Mucosa of descending colon (tissue), 3 donors: ENCODE measurements around the gene UBALD1. TPM values are rescaled to one million over a fixed set of nuclear protein-coding genes. Genes with fewer than 3 reads are reported as not detected.

Source experiments
- ATAC-seq: fragments of 200-7000 bp; cut with Tn5 transposase; one replicate; pipeline ENCODE4 v1.9.1; 2020; ENCODE audit warnings: mild to moderate bottlenecking, moderate library complexity
- DNase-seq, 3 donors: peaks; one replicate each; pipeline ENCODE4 v3.0.0-alpha.2; 2020
- H3K36me3 ChIP-seq: fragments of 200-600 bp; one replicate; pipeline ENCODE4 v1.8.0; 2021; ENCODE audit warnings: low read depth, mild to moderate bottlenecking
- H3K4me1 ChIP-seq: fragments of 200-600 bp; one replicate; pipeline ENCODE4 v1.8.0; 2021; ENCODE audit warnings: low read depth, mild to moderate bottlenecking
- H3K4me3 ChIP-seq: fragments of 200-600 bp; one replicate; pipeline ENCODE4 v1.8.0; 2021; ENCODE audit warnings: mild to moderate bottlenecking
- H3K9me3 ChIP-seq: fragments of 200-600 bp; one replicate; pipeline ENCODE4 v1.8.0; 2021; ENCODE audit warnings: mild to moderate bottlenecking
- intact Hi-C, 2 donors: fragments of 100-400 bp; cut with DNase I in 1 of 2; cut with micrococcal nuclease in 1 of 2; formaldehyde crosslinking; loops; one replicate each; pipeline versions ENCODE4 v1.11.0 to v1.11.1; 2022; cut with DNase I, micrococcal nuclease
- total RNA-seq, 3 donors: library from RNA; stranded (reverse); fragmentation: NEBNext Ultra II Directional in 2 of 3; extraction: Animal tissue kit (Norgen Biotek cat#: 25700) in 2 of 3; gene quantifications; one replicate each; pipeline versions ENCODE4 v1.2.1 to v1.2.4, GENCODE V29; 2021 to 2023
- TF ChIP-seq, protein P1 (sequence below): fragments of 200-600 bp; IDR thresholded peaks from one replicate; pipeline ENCODE4 v1.8.0; 2022; ENCODE audit warnings: antibody characterized with exemption, mild to moderate bottlenecking
- donor health status: DM: no; HTN: no; CAD: no; lungs with moderate emphysema.
- donor health status: DM: no; HTN: no; CAD: no.
- donor health status: DM: no; HTN: yes; CAD: no.

Gene UBALD1
- total RNA-seq, 3 donors from 2014 or later = 21.3 to 38.8 (median 22.5) TPM

DNA sequence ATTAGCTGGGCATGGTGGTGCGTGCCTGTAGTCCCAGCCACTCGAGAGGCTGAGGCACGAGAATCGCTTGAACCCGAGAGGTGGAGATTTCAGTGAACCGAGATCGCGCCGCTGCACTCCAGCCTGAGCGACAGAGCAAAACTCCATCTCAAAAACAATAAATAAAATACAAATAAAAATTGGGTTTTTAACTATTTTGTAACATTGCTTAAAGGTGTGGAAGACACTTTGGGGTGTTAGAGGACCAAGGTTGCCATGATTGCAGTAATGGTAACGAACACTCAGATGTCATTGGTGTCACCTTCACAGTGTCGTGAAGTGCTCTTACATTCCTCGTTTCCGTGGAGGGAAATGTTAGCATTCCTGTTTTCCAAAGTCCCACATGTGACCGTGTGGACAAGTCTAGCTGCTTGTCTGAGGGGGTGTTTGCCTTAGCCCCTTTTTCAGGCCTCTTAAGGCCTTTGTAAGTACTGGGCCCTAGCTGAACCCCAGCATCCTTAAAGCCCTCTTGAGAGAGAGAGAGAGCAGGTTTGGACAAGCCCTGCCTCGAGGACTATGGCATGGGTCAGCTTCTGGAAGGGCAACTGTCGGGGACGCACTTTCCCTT, 49.9 kb downstream of the UBALD1 start:
- DNase-seq = no peak
- Histone ChIP-seq H3K36me3 (no peaks in the 10 kb centered on the region), H3K4me1 (no peaks in the 10 kb centered on the region), H3K4me3 (no peak overlapping the region), H3K9me3 (no peaks in the 10 kb centered on the region)
- intact Hi-C loops = no loop called here
- ATAC-seq = no peak
- TF ChIP-seq, protein P1, sequence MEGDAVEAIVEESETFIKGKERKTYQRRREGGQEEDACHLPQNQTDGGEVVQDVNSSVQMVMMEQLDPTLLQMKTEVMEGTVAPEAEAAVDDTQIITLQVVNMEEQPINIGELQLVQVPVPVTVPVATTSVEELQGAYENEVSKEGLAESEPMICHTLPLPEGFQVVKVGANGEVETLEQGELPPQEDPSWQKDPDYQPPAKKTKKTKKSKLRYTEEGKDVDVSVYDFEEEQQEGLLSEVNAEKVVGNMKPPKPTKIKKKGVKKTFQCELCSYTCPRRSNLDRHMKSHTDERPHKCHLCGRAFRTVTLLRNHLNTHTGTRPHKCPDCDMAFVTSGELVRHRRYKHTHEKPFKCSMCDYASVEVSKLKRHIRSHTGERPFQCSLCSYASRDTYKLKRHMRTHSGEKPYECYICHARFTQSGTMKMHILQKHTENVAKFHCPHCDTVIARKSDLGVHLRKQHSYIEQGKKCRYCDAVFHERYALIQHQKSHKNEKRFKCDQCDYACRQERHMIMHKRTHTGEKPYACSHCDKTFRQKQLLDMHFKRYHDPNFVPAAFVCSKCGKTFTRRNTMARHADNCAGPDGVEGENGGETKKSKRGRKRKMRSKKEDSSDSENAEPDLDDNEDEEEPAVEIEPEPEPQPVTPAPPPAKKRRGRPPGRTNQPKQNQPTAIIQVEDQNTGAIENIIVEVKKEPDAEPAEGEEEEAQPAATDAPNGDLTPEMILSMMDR = no peak

DNA sequence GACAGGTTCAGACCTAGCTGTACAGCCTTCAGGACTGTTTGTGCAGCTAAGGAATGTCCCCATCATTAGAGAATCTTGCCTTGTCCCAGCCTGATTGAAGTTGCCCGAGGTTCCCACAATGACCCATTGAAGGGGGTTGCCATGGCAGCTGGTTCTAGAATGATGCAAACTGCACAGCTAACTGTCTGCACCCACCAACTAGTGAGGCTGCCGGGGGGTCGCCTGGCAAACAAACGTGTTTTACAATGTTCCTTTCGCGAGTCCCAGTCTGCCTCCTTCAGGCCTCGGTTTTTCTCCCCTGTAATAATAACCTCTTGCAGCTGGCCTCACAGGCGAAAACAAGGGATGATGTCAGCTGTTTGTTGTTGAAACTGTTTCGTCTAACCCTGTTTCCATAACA, 53.1 kb downstream of the UBALD1 start:
- H3K4me1 ChIP-seq = no peaks in the 10 kb centered on the region
- DNase-seq (no peak), ATAC-seq (no peak)
- no peak overlapping the region for H3K4me3 ChIP-seq
- intact Hi-C loops = no loop called here
- H3K36me3 ChIP-seq = no peaks in the 10 kb centered on the region
- H3K9me3 ChIP-seq = no peaks in the 10 kb centered on the region
- TF ChIP-seq, protein P1 = no peak

Other genes starting within 250 kb of the UBALD1 start
- 1 to 10 TPM in 2 of 3 donors, under 1 TPM in 1; 0.93 to 8.4 (median 5.1) TPM for gene VASN, start 243.0 kb downstream of the UBALD1 start, total RNA-seq
- gene CORO7, start 198.3 kb downstream of the UBALD1 start, total RNA-seq = 10 to 100 TPM; 40.0 to 61.2 (median 49.1) TPM
- 10 to 100 TPM; 47.0 to 58.3 (median 54.8) TPM for gene DNAJA3, start 189.0 kb downstream of the UBALD1 start, total RNA-seq
- 10 to 100 TPM; 32.4 to 48.9 (median 38.4) TPM for gene NMRAL1, start 140.3 kb downstream of the UBALD1 start, total RNA-seq
- gene HMOX2, start 138.5 kb downstream of the UBALD1 start, total RNA-seq = 10 to 100 TPM; 36.0 to 52.7 (median 49.3) TPM
- 10 to 100 TPM; 16.9 to 23.5 (median 19.6) TPM for gene CDIP1, start 76.1 kb downstream of the UBALD1 start, total RNA-seq
- gene C16orf96, start 58.5 kb downstream of the UBALD1 start, total RNA-seq = not detected
- gene MGRN1, start 9.9 kb upstream of the UBALD1 start, total RNA-seq = 10 to 100 TPM; 72.3 to 80.2 (median 77.0) TPM
- gene NUDT16L1, start 78.7 kb upstream of the UBALD1 start, total RNA-seq = 10 to 100 TPM; 28.3 to 47.8 (median 40.4) TPM
- 10 to 100 TPM; 18.2 to 32.3 (median 21.3) TPM for gene ANKS3, start 119.4 kb upstream of the UBALD1 start, total RNA-seq
- gene DNAAF8, start 119.6 kb upstream of the UBALD1 start, total RNA-seq = 1 to 10 TPM in 1 of 3 donors, under 1 TPM in 2; 0.22 to 1.8 (median 0.98) TPM
- gene ZNF500, start 152.3 kb upstream of the UBALD1 start, total RNA-seq = 10 to 100 TPM; 11.0 to 22.9 (median 18.8) TPM
- 1 to 10 TPM in 1 of 3 donors, not detected in 2; 1.1 TPM for gene SEPTIN12, start 173.5 kb upstream of the UBALD1 start, total RNA-seq
- gene SMIM22, start 180.5 kb upstream of the UBALD1 start, total RNA-seq = 100 to 1,000 TPM; 208 to 573 (median 395) TPM
- gene ROGDI, start 187.7 kb upstream of the UBALD1 start, total RNA-seq = 10 to 100 TPM; 18.5 to 40.6 (median 31.7) TPM
- 100 to 1,000 TPM; 110 to 123 (median 111) TPM for gene GLYR1, start 232.4 kb upstream of the UBALD1 start, total RNA-seq
- gene UBN1, start 232.6 kb upstream of the UBALD1 start, total RNA-seq = 10 to 100 TPM; 41.3 to 42.7 (median 41.6) TPM